8988T (cell line): ENCODE data around the gene FGFR1OP2.
"Not testable (repeated sequence)": the region's sequence is repeated elsewhere in the genome, so short reads cannot be mapped to it uniquely, and the experiment has no call there.

Experiments used
- DNase-seq: peaks from one replicate; pipeline ENCODE4 v3.0.0; 2011

Gene FGFR1OP2

DNA sequence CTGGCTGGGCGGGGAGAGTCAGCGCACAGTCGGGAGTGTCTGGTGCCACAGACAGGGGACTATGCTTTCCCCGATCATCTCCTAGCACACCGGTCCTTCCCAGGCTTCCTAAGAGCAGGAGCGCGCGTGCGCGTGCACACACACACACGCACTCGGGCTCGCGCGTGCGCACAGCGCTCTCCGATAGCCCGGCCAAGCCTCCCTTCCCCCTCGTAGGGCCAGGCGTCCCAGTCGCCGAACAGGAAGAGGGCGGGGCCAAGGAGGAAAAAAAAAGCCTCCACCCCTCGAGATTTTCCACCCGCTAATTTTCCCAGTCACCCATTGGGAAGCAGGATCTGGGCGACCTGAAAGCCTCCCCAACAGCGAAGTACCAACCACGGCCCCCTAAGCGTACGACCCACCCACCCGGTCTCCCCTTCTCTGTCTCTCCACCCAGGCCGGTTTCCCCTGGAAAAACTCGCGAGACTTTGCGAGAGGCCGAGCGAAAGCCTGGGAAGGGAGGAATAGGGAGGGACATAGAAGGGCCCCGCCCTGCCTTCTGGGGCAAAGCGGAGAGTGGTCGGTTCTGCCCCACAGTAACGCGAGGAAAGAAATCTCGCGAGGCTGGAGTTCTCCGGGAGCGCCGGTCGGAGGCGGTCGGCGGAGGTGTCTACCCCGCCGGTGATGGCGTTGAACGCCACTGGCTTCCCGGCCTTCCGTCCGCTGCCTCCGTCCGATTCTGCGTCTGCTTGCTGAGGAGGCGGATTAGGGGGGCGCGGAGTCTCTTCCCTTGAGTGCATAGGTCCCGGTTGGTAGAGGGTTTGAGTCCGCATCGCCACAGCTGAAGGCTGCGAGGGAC, at the start of gene FGFR1OP2, which contains the start of gene INTS13:
FGFR1OP2 (plus strand) TSS at position 608 of the 838 bp plus-strand sequence. CDS start 15,689 bp downstream, outside the sequence.
INTS13 (minus strand) TSS at position 119 of the 838 bp plus-strand sequence. CDS start 1,178 bp downstream, outside the sequence.
- peak; percentile 61 for DNase-seq

DNA sequence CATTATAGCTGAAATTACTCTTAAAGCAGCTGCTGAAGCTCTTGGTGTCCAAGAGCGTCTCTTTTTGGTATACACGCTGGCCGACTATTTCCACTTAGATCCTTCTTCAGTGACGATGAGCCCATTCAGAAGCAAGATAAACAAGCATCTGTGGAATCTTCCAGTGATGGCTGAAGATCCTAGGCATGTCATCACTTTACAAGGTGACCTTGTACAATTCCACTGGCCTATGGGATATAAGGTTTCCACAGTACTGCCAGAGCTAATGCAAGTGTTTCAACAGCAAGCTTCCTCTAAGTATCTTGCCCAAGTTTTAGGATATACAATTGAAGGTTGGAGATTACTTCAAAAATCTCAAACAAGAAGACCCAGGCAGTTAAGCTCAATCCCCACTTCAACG, 47.5 kb upstream of the FGFR1OP2 start:
- no peak for DNase-seq

DNA sequence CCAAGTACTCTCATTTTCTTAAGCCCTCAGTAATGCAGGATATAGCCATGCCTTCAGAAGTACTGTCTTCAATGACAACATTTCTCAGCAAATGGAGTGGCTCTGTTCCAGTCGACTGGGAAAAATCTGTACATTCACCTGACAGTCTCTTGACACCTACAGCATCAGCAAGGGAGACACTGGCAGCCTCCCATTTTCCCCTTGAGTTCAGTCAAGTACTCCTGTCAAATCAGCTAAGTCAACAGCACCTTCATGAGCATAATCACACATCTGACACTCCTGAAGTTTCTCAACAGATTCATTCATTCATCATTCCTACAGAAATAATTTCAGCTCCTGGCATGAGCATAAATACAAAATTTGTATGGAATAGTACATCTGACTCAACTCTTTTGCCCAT, 46.6 kb upstream of the FGFR1OP2 start:
- no peak for DNase-seq

DNA sequence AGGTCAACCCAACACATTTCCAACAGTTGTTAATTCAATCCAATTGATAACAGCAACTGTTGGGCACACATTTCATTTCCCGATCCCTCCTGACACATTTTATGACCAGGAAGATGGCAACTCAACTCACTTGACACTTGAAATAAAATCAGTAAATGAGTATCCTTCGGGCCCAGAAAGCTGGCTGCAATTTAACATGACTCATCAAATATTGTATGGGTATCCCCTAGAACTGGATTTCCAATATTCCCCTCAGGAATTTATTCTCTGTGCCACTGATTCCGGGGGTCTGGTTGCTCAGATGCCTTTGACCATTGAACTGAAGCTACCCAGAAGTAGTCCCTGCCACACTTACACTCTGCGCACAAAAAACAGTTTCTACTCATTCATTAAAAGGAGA, 42.6 kb upstream of the FGFR1OP2 start:
- DNase-seq, result no peak

DNA sequence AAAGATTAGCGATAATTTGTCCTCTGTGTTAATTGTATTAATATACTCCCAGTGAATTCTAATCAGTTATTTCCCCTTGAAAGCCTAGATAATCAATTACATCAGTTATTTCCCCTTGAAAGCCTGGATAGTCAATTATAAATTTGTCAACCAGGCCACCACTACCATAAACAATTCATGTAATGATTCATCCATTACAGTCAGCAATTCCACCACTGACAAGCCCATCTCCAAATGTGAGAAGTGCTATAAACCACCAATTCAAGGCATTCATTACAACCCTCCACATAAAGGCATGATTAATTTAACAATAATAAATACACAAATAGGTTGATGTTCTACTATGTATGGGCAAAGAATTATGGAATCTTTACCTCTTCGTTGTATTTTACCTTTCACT, 41.4 kb upstream of the FGFR1OP2 start:
- DNase-seq, result no peak

DNA sequence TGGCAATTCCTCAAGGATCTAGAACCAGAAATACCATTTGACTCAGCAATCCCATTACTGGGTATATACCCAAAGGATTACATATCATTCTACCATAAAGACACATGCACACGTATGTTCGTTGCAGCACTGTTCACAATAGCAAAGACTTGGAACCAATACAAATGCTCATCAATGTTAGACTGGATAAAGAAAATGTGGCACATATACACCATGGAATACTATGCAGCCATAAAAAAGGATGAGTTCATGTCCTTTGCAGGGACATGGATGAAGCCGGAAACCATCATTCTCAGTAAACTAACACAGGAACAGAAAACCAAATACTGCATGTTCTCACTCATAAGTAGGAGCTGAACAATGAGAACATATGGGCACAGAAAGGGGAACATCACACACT, 34.9 kb upstream of the FGFR1OP2 start:
- not testable (repeated sequence) for DNase-seq

DNA sequence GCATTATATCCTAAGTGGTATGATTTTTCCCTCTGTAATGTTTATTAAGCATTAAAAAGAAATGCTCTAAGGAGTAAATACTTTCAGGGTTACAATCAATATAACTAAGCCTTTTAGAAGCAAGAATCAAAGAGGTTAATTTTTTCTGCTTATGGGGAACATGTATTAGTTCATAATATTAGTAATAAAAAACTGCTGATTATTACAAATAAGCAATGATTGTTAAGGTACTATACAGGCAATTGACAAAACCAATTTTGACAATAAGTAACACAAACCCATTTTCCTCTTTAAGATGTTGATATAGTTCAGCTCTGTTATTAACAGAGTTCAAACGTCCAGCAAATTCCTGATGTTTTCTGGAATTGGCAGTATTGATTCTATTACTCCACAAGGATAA, 32.2 kb upstream of the FGFR1OP2 start:
- no peak for DNase-seq

DNA sequence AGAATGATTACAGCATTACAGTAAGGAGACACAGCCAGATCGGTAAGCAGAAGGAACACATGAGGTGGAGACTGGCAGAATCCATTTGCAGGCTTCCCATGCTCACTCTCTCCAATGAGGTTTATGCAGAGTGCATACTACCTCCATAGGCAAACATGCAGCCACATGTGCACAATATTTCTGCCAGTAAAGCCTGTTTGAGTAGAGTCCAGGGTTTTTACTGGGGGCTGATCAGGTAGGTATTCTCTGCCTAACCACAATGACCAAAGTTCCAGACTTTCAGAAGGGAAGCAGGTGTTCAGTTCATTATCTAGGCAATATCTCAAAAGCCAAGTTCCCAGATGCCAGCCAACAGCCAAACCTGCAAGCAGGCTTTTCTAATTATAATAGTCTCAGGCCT, 31.6 kb upstream of the FGFR1OP2 start:
- no peak for DNase-seq

DNA sequence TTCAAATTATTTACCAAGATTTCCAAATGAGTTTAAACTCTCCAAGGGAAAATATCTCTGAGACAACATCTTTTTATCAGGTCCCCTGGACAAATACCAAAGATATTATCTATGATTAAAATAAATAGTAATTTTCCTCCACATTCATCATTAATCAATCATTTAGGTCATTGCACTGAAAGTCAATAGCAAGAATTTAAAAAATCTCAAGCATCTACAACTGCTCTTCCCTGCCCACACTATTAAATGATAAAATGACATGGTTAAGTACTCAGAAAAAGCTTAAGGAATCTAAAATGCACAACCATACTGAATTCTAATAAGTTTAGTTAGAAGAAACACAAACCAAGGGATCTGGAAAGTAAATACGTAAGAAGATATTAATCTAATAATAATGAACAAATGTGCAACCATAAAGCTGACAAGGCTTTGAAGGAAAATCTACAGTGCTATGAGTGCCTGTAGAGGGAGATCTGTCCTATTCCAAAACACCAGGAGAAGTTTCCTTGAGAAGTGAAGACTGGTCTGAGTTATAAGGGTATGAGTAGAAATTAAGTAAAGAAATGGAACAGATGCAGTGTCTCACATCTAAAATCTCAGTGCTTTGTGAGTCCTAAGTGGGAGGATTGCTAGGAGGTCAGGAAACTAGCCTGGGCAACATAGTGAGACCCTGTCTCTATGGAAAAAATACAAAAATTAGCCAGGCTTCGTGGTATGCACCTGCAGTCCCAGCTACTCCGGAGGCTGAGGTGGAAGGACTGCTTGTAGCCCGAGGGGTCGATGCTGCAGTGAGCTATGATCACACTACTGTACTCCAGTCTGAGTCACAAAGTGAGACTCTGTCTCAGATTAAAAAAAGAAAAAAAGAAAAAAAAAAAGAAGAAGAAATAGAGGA, 19.7 kb upstream of the FGFR1OP2 start:
- DNase-seq, result no peak

DNA sequence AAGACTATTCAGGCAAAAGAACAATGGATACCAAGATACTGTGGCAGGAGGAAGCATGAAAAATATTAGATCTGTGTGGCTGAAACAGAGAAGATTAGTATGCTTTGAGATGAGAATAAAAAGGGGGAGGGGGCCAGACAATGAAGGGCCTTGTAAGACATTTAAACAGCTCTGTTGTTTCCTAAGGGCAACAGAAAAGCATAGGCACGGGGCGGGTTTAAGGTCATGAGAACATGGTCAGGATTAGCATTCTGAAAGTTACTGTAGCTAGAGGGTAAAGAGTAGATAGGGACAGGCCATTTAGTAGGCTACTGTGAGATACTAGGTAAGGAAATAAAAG, 19.1 kb upstream of the FGFR1OP2 start:
- DNase-seq, result no peak

DNA sequence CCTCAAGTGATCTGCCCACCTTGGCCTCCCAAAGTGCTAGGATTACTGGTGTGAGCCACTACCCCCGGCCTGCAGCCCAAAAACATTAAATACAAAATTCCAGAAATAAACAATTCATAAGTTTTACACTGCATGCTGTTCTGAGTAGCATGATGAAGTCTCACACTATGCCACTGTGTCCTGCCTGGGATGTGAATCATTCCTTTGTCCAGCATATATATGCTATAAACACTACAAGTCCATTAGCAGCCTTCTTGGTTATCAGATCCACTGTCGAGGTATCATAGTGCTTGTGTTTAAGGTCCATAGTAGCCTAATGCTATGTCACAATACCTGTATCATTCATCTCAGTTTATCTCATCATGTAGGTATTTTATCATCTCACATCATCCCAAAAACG, 16.4 kb upstream of the FGFR1OP2 start:
- DNase-seq, result no peak

DNA sequence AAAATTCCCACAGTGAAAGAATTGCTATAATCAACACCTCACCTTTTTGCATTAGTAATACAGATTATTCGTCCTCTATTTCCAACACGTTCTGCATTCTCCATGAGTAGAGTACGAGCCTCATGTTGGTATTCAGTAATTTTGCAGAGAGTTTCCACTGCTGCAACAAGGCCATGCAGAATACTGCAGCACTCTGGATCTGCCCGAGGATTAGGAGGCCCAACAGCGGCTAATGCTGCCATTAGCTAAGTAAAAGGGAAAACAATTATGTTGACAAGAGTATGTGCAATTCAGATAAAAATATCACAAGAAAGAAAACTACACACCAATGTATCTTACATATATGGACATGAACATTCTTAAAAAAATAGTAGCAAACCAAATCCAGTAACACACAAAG, 9.6 kb upstream of the FGFR1OP2 start:
- no peak for DNase-seq

DNA sequence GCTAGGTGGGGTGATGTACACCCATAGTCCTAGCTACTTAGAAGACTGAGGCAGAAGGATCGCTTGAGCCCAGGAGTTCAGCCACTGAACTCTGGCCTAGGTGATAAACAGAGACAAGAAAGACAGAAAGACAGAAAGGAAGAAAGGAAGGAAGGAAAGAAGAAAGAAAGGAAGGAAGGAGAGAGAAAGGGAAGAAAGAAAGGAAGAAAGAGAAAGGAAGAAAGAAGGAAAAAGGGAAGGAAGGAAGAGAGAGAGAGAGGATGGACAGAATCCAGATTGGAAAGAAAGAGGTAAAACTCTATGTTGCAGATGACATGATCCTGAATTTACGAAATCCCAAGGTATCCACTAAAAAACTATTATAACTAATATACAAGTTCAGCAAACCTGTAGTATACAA, 8.7 kb upstream of the FGFR1OP2 start:
- no peak for DNase-seq

DNA sequence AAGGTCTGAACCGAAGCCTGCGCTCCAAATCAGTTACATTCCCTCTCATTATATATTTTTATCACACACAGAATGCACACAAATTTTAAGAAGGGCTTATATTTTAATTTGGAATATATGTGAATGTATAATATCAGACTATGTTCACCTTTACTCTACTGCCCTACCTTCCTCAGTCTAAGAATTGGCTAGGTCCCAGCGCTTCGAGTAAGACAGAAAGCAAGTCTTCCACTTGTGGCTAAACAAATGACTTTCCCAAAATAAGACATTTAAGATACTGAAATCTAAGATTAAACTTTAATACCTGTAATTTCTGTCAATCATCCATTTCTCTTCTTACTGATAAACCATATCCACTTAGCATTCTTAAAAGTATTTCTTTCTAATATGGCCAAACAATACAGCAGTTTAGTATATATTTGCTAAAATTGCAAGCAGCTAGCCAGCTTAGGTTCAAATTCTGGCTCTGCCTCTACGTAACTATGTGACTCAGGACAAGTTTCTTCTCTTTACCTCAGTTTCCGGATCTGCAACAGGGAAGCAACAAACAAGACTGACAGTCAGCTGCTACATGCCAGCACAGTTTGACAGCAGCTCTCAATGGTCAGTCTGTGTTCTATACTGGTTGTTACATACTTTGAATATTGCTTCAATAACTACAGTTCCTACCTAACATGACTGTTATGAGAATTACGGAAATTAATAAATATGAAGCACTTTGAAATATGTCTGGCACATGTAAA, 2.5 kb upstream of the FGFR1OP2 start:
- DNase-seq, result no peak

DNA sequence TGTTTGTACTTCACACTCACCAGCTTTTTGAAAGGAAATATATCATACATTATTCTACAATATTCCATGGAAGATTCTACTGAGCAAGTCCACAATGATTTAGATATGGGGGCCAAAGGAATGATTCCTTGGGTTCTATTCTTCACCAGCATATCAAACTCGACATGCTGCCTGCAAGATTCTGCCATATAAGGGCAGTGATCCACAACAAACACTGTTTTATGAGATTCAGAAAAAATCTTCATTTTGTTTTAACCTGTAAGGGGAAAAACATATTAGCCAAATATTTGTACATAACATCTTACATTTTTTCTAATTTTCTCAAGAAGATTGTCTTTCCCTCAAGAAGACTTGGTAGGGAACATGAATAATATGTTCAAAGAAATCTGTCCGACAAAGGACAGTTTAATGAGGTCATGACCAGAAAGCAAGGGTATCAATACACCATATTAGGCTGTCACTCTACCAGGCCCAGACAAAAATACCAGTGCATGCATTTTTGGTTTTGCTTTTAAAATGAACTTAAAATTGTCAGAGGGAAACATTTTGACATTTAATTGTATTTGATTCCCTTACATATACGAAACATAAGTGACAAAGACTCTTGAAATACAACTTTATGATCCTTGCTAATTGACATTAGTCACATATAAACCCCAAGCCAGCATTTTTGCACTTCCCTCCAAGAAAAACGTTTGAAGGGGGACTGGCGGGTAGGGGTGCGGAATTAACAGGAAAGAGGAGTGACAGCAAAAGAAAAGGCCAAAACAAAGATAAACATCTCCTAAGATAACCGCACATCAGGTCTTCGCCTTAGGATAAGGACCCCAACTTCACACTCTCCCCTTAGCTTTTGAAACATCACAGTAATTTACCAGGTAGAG, 1.5 kb upstream of the FGFR1OP2 start:
- DNase-seq, result no peak

DNA sequence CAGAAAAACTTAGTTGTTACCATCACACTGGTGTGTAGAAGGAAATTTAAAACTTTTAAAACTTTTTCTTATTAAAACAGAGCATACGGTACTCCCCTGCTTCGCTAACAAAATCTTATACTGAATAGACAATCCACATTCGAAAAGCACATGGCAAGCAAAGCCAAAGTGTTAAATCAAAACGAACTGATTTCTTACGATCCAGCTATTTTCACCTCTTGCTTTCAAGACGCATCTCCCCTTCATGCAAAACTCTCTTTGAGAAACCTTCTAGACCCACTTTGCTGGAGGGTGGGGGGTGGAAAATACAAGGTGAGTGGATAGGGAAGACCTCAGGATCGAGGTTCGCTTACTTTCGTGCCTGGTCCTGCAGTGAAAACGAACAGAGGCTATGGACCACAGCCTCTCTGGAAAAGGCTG, 817 bp upstream of the FGFR1OP2 start:
- DNase-seq, result no peak

DNA sequence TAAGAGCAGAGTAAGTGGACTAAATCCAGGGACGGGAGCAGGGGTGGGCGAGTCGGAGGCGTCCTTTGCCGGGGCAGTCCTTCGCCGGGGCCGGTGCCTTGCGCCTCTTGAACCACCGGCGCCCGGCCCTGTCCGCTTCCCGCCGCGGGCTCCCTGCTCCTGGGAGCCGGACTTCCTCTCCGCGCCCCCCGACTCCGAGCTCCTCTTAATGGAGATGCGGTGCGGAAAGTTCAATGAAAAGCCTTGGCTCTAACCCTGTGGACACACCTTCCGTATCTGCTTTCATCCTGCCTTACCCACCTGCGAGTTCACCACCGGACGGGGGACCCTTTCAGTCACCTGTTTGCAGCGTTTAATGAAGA, 412 bp downstream of the FGFR1OP2 start:
- no peak for DNase-seq

DNA sequence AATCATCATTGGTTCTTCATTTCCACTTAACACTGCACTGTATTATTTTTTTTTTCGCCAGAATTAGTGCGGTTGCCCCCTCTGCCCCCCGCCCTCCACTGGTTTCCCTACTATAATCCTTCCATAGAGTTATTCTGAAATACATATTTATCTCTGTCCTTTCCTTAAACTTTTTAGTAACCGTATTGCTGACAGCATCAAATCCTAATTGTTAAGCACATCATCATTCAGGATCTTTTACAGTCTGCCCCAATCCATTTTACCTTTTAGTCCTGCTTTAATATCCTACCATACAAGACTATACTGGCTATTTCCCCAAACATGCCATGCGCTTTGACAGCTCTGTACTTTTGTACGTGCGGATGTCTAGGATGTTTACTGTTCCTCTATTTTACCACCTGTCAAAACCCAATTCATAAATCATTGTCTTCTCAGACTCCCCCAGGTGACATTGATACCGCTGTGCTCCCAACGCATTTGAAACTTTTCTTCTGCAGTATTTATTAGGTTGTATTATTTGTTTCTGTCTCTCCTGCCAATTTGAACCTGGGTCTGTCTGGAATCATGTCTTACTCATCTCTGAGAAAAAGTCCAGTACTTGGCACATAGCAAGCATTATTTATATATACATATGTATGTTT, 1.0 kb downstream of the FGFR1OP2 start:
- no peak for DNase-seq

DNA sequence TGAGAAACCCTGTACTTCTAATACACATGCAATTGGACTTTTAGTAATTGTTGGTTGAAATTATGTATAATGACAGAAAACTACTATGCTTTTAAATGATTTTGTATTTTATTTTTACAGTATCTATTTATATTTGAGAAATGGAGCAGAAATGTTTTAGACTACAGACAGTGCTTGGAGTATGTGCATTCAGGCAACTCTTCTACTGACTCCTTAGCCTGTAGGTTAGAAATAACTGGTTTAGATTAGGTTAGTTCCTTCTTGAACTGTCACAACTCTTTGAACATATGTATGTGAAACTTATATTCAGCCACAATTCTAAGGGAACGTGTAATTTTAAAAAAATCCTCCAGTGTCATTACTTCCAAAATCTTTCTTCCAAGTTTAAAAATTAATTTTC, 1.7 kb downstream of the FGFR1OP2 start:
- no peak for DNase-seq

DNA sequence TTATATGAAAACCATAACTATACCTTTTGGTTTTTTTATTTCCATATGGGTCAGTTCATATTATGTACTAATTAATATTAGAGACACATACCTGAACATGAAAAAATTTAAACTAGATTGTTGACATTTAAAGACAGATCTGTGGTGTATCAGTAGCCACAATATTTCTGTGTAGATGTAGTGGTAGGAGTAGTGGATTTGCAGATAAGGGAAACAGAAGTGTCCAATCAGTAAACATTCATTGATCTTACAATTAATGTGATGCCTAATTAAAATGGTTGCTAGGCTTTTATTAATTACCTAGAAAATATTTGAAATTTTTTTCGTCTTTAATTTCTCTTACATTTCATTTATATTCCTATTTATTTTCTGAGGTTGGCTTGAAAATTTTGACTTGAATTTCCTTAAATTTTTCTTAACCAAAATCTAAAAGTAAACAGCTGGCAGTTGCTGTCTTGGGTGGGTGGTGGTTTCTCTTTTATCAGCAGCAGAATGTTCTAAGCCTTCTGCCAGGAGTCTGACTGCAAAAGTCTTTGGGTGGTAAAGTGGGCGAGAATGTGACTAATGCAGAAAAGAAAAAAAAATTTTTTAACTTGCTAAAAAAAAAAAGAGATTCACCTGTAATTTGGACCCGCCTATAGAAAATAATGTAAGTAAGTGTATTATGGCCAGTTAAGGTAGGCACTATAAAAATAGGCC, 2.4 kb downstream of the FGFR1OP2 start:
- no peak for DNase-seq

DNA sequence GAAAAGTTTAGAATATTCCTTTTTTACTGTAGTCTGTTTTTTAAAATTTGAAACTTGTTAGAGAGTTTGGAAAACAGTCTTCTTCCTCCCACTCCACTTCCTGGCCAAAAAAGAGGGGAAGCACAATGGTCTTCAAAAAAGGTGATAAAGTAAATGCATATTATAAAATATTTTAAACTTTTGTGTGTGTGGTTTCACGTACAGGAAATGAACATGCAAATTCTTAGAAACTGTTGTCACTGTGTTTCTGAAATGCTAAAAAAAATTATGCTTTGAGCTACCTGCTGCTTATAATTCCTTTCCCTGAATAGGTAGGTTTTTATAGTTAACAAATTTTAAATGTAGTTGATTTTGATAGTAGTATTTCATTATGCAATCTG, 2.9 kb downstream of the FGFR1OP2 start:
- no peak for DNase-seq
